ENCODE measurements around the gene DDX51.
"Not testable (repeated sequence)": the region's sequence is repeated elsewhere in the genome, so short reads cannot be mapped to it uniquely, and the experiment has no call there.

The DDX51 gene

DNA sequence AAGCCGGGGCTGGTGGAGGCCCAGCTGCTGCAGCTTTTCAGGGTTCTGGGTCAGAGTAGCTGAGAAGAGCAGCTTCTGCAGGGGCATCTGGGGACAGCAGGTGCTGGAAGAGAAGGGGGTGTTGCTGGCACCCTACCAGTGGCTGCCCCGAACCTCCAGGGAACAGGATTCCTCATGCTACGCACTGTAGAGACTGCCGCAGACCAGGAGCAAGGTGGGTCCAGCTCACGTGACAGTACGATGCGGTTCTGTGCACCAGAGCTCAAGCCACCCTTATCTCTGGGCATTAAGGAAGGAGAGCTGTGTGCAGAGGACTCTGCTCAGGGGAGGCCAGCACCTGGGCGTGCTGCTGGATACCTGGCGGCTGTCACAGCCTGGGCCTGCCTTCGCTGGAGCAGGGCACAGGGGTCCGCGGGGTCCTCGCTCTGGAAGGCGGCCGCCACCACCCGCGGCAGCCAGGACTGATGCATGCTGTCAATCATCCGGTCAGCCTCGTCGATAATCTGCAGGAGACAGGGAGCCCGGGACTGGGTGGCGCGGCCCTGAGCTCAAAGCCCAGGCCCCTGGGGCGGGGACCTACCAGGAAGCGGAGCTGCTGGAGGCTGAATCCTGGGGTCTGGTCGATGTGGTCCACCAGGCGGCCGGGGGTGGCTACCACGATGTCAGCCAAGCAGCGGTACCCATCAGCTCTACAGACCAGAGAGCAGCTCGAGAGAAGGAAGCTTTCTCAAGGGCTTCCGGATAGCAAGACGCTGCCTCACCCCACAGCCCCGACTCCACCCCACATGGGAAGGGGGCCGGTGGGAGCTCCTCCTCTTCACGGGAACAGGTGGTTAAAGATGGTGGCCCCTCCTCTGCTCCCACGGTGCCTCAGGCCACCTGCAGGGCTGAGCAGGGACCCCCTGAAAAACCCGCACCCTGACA, 2.9 kb downstream of the DDX51 start:
- DNase-seq (ENCODE audit: low read depth in 2 of 2), result no peak

DNA sequence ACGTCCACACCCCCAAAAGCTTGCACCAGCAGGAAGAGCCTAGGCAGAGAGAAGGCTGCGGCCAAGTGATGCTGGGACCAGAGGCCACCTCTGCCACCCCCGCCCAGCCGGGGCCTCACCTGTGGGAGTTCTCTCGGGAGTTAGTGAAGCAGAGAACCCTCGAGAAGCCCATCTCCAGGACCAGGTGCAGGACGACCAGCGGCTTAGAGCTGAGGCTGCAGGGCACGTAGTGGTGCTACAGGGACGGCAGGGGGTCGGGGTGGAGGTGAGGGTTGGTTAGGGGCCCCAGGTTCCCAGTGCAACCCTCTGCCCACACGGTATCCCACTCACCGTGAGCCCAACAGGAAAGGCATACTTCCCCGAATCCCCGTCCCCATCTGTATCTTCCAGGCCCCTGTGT, 3.6 kb downstream of the DDX51 start:
- no peak for DNase-seq (ENCODE audit: low read depth in 2 of 2)

DNA sequence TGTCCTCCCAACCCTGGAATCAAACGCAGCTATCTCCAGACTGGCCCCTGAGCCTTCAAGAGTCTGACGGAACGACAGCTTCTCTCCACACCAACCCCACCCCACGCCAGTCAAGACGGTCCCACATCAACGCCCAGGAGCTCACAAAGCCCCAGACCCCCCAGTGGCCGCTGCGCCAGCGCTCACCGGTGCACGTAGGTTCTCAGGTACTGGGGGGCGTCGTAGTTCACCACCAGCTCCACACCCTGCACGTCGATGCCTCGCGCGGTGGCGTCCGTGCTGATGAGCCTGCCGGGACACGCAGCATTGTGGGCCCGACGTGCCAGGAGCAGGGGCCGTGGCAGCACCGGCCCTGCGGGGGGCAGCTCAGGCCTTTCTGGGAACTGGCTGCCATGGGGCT, 4.2 kb downstream of the DDX51 start:
- no peak for DNase-seq (ENCODE audit: low read depth in 2 of 2)

DNA sequence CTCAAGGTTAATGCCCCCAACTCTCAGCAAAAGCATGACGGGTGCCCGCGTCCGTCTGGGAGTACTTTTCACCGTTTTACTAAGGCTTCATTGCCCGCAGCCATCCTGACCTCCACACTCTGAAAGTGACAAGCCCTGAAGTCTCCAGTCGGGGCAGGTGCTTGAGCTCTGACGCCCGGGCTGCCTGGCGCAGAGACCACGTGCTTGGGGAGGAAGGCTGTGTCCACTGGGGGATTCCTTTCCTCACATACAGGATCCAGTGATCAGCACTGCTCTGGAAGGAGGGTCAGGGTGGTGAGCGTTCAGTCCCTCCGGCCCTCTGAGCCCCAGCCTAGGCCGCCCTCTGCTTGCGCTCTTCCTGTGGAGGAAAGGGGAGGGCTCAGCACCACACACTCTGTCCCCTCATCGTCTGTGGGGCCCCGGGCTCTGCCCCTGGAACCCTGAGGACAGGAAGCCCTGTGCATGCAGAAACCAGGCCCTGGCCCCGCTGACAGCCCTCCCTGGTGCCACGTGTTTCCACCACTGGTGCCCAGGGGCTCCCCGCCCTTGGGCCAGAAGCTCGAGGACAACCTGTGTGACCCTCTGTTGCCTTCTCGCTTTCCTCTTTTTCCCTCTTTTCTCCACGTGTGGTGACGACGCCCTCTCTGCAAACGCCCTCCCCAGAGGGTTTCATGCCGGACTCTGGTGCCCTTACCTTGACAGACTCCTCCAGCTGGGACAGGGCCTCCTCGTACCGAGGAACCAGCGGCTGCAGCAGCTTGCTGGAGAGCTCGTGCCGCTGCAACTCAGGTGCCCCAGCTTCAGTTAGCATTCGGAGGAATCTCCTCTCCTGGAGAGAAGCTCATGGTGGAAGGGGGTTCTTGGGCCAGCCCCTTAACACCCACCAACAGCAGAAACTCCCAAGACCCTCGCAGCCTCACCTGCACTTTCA, 4.9 kb downstream of the DDX51 start:
- DNase-seq (ENCODE audit: low read depth in 2 of 2), result no peak

DNA sequence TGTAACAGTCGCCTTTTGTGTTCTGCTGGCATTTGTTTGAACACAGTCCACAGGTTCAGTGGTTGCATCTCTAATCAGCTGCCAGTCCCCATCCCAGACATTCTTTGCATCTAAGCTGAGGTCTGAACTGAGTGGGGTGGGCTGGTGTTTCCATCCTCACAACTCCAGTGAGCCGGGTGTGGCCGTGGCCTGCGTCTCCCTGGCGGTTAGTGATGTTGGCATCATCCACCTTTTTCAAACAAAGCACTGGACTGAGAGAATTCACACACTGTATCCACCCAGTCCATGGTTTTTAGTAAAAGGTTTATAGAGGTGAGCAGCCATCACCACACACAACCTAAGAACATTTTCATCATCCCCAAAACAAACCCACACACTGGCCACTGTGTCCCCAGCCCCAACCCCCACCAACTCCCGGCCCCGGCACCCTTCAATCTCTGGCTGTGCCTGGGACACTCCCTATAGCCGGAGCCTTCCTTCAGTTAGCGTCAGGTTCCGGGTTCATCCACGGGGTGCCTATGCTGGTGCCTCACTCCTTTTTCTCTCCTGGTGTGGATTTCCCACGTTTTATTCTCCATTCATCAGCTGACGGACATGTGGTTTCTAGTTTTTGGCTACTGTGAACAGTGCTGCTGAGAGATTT, 6.5 kb downstream of the DDX51 start:
- no peak for DNase-seq (ENCODE audit: low read depth in 2 of 2)

DNA sequence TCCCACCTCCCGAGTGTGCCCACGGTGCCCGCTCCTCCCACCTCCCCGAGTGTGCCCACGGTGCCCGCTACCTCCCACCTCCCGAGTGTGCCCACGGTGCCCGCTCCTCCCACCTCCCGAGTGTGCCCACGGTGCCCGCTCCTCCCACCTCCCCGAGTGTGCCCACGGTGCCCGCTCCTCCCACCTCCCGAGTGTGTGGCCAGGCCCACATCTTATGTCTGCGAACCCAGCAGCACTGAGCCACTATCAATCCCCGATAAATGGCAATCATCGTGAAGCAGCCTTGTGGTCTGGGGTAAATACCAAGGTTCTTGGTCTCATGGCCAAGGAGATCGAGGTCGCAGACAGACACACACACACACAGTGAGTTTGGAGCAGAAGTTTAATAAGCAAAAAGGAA, 7.9 kb downstream of the DDX51 start:
- DNase-seq (ENCODE audit: low read depth in 2 of 2), result not testable (repeated sequence)

DNA sequence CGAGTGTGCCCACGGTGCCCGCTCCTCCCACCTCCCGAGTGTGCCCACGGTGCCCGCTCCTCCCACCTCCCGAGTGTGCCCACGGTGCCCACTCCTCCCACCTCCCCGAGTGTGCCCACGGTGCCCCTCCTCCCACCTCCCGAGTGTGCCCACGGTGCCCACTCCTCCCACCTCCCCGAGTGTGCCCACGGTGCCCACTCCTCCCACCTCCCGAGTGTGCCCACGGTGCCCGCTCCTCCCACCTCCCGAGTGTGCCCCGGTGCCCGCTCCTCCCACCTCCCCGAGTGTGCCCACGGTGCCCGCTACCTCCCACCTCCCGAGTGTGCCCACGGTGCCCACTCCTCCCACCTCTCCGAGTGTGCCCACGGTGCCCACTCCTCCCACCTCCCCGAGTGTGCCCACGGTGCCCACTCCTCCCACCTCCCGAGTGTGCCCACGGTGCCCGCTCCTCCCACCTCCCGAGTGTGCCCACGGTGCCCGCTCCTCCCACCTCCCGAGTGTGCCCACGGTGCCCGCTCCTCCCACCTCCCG, 9.4 kb downstream of the DDX51 start:
- not testable (repeated sequence) for DNase-seq (ENCODE audit: low read depth in 2 of 2)

DNA sequence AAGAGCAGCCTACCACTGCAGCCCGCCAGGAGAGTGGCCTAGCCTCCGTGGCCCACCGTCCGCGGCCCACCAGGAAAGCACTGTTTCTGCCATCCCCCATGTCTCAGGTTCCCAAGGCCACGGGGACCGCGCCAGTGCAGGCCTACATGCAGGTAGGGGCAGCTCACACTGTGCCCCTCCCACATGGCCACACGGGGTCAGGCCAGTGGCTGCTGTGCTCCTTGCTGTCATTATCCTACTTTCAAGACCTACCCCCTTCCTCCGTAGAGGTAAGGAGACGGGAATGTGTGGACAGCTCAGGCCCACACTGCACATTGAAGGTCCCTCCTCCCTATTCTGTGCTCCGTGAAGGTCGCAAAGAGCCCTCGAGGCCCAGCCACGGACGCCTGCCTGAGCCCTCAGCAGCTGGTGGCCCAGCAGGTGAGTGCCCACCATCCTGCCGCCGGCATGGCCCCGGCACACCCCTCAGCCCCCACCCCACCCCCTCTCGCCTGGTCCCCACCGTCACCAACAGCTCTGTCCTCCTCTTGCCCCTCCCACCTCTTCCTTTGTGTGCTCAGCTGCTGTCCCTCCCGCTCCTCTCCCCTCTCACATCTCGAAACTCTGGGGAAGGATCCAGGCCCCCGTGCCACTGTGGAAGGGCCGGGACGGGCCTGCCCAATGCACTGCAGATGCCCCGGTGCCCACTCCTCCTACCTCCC, 10.0 kb downstream of the DDX51 start:
- DNase-seq (ENCODE audit: low read depth in 2 of 2), result no peak

DNA sequence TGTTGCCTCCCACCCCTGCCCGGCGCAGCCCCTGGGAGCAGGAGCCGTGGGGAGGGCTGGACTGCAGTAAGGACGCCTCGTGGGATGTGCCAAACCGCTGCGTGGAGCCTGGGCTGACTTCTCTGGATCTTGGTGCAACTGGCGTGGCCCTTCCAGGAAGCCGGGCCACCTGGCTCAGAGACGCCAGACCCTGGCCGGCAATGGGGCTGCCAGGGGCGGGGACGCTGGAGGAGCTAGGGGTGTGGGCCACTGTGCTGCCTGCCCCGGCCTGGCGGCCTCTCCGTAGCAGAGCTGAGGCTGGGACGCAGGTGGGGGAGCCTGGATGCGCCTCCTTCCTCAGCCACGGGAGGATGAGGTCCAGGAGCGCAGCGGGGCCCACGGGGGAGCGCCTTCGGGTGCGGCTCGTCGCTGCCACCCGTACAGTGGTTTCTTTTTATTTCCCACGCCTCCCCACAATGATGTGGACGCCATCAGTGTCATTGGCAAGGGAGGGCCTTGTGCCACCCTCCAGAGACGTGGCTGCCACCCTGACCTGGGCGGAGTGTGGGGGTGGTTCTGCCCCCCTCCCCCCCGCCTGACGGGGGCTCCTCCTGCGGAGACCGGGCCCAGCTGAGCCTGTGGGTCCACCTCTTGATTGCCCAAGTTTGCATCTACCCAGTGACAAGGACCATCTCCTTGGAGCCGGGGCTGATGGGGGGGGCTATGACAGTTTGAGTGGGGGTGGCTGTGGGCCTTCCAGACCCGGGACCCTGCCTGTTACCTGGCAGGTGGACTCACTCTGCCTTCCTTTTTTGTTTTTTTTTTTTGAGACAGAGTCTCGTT, 11.3 kb downstream of the DDX51 start:
- no peak for DNase-seq (ENCODE audit: low read depth in 2 of 2)

DNA sequence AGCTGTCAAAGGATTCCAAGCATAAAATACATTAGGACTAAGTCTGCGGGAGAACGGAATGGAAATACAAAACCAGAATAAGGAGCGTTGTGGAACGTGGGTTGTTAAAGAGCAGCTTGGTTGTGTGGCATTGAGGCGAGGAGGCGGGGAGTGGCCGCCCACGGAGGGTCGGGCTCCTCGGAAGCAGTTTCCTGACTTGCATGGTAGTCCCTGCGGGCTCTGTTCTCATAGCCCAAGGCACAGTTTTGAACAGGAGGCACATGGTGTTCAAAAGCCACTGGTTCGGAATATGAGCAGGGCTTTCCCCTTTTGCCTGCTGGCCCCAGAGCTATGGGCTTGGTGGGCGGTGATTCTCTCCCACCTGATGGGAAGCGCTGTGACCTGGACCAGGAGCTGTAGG, 12.2 kb downstream of the DDX51 start:
- no peak for DNase-seq (ENCODE audit: low read depth in 2 of 2)

DNA sequence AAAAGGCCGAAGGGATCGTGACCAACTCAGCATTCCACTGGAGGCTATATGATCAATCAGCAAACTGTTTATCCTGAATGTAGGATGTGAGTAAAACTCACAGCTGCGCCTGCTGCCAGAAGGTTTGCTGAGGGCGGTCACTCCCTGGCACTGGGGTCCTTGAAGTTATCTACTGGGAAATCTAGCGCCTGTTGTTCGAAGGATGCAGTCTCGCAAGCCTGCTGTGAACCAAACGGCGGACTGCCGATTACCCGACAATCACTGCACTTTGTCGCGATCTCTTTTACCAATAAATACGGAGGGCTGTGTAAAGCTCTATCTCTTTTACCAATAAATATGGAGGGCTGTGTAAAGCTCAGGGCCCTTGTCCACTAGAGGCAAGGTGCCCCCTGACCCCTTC, 12.9 kb downstream of the DDX51 start:
- DNase-seq (ENCODE audit: low read depth in 2 of 2), result no peak

DNA sequence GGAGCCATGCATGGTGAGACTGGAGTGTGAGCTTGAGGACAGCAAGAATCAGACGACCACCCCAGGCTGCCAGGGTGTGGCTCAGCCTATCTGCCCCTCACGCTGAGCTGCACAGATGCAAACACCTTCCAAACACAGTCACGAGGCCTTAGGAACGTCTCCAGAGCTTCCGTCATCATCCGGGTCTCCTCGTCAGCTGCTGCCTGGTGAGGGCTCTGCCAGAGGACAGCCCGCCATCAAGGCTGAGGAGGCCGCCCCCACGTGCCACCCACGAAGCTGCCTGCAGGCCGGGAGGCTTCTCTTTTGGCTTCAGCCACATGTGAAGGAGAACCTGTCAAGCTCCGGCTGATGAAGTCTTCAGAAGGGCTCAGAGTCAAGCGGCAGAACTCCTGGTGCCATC, 13.4 kb downstream of the DDX51 start:
- no peak for DNase-seq (ENCODE audit: low read depth in 2 of 2)

DNA sequence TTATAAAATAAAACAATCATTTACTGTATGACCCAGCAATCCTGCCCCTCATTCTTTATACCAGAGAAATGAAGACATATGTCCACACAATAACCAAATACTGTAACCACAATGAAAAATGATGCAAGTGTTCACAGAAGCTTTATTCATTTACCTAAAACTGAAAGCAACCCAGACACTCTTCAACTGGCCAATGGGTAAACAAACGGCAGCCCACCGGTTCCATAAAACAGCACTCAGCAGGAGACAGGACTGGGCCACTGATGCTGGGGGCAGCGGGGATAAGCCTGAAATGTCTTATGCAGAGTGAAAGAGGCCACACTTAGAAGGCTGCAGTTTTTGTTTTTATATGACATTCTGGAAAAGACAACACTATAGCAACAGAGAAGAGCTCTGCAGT, 15.1 kb downstream of the DDX51 start:
- no peak for DNase-seq (ENCODE audit: low read depth in 2 of 2)

DNA sequence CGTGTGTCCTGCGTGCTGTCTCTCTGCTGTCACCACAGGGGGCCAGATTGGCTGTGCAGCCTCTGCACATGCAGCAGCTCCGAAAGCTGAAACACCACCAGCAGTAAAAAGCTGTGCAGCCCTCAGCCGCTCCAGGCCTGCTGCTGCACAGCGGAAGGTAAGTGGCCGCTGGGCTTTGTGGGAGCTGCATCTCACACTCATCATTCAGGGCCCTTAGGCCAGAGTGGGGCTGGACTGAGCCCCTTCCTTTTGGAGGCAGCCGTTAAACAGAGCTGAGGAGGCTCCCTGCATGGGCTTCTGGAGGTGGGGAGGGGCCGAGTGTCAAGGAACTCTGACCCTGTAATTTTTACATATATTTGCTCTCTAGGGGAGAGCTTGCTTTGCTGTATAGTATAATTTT, 17.1 kb downstream of the DDX51 start:
- DNase-seq (ENCODE audit: low read depth in 2 of 2), result no peak

DNA sequence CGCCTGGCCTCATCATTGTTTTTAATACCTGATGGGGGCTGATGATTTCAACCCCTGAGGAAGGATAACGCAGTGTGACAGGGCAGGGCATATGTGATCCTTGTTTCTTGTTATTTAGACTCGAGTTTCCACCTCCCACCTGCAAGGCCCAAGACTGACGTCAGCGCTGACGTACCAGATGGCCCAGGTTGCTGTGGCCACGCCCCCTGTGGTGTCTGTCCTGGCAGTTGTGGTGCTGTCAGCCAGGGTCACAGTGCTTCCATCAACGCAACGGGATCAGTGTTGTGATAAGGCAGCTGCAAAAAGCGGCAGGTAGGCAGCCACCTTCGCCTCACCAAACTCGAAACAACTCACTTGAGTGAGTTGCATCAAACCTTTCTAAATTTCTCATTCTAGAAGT, 18.4 kb downstream of the DDX51 start:
- DNase-seq (ENCODE audit: low read depth in 2 of 2), result no peak

DNA sequence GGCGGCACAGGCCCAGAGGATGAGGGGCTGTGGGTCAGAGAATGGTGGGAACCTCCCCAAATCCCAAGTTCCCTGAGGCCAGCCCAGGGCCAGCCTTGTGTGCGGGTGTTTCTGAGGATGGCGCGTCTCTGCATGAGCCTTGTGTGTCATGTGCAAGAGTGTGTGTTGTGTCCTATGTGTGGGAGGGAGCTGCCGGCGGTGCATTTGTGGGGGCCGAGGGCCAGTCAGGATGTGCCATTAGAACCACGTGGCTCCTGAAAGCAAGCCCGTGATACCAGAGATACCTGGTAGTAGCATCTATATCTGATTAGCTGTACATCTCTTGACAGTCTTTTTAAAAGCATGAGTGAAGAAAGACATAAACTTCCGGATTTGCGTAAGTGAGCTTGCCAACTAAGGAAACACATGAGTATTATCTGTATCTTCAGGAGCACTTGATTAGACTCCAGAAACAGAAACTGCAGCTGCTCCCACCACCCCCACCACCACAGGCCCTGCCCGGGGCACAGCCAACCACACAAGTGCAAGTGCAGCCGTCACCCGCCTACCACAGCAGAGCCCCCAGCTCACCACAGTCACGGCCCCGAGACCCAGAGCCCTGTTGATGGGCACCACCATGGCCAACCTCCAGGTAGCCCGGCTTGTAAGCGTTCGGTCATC, 19.2 kb downstream of the DDX51 start:
- DNase-seq (ENCODE audit: low read depth in 2 of 2), result no peak

DNA sequence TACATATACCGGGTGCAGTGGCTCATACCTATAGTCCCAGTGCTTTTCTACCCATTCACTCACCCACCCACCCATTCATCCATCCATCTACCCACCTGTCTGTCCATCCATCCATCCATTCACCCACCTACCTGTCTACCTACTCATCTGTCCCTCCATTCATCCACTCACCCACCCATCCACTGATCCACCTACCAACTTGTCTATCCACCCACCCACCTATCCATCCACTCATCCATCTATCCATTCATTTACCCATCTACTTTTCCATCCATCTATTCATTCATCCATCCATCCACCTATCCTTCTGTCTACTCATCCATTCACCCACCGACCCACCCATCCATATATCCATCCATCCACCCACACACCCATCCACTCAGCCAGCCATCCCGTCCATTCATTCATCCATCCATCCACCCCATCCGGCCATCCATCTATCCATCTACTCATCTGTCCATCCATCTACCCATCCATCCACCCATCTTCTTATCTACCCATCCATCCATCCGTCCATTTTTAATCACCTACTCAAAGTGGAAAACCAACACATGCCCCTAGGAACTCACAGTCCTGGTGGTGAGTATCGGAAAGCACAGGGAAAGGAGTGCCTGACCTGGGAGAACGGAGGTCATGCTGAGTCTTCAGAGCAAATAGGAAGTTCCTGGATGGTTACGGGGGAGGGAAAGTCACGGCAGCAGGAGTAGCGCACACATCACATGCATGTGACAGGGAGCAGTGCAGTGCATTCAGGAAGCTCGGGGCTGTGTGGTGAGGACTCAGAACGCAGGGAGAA, 20.0 kb downstream of the DDX51 start:
- DNase-seq (ENCODE audit: low read depth in 2 of 2), result no peak

DNA sequence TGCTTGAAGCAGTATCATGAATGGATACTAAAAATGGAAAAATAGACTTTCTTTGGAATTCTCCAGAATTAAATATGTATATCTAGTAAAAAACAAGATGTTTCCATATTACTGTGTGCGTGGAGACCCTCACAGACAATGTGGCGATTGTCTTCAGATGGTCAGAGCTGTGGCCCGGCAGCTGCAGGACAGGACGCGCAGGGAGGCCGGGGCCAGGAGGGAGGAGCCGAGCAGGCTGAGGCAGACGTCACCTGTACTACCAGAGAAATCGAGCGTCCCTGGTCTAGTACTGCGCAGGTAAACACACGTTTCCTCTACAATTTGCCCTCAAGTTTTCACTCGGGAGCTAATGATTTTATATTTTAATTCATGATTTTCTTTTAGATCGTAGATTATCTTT, 22.8 kb downstream of the DDX51 start:
- DNase-seq (ENCODE audit: low read depth in 2 of 2), result no peak

DNA sequence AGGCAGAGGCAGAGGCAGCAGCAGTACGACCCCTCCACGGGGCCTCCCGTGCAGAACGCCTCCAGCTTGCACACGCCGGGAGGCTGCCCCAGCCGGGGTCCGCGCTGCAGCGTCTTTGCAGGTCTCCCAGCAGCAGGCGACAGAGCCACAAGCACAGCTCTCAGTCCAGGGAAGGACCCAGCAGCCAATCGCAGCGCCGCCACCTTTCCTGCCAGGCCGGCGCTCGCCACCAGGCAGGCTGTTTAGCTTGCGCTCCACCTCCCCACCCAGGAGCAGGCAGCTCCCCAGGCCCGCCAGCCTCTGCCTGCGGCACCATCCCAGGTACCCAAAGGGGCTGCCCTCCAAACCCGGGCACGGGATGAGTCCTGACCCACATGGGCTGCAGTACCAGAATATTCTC, 25.2 kb downstream of the DDX51 start:
- no peak for DNase-seq (ENCODE audit: low read depth in 2 of 2)
